HepG2 (cell line): ENCODE results near the gene BET1L. TPM values are rescaled to one million over a fixed set of nuclear protein-coding genes. Genes with fewer than 3 reads are reported as not detected.

Source experiments
- HES4 ChIP-seq: sonication (generic); formaldehyde crosslinking; IDR thresholded peaks from 2 replicates; pipeline ENCODE4 v1.9.0; 2021; ENCODE audit warnings: mild to moderate bottlenecking, missing genetic modification reagents, borderline replicate concordance
- ISX ChIP-seq: sonication (generic); formaldehyde crosslinking; conservative IDR thresholded peaks from 2 replicates; pipeline ENCODE4 v1.5.0; 2020; ENCODE audit warnings: missing genetic modification reagents
- KAT8 ChIP-seq: IDR thresholded peaks from 2 replicates; pipeline ENCODE4 v1.6.1; 2016; ENCODE audit warnings: missing genetic modification reagents, missing compliant biosample characterization
- LCORL ChIP-seq, 2 experiments: fragments of 450-650 bp in 1 of 2; sonication (generic) in 1 of 2; formaldehyde crosslinking in 1 of 2; IDR thresholded peaks; 2 replicates each; pipeline versions ENCODE4 v1.5.0 to v1.6.1; 2017 to 2020; ENCODE audit warnings: antibody characterized with exemption in 1 of 2, missing genetic modification reagents in 1 of 2
- NR2C2 ChIP-seq: sonication (generic); formaldehyde crosslinking; IDR thresholded peaks from 2 replicates; pipeline ENCODE4 v1.4.0; 2020; ENCODE audit warnings: missing genetic modification reagents, mild to moderate bottlenecking, moderate library complexity, borderline replicate concordance
- NRL ChIP-seq: sonication (generic); formaldehyde crosslinking; IDR thresholded peaks from 2 replicates; pipeline ENCODE4 v1.5.0; 2020; ENCODE audit warnings: missing genetic modification reagents, mild to moderate bottlenecking, moderate library complexity, borderline replicate concordance
- PLRG1 ChIP-seq: fragments of 450-650 bp; conservative IDR thresholded peaks from 2 replicates; pipeline ENCODE4 v1.6.1; 2016
- SIN3B ChIP-seq: fragments of 150-350 bp; IDR thresholded peaks from 2 replicates; pipeline ENCODE4 v1.6.1; 2014; ENCODE audit warnings: low read length
- SUZ12 ChIP-seq: fragments of 150-350 bp; IDR thresholded peaks from 2 replicates; pipeline ENCODE4 v1.6.1; 2014; ENCODE audit warnings: low read depth, low read length
- YEATS2 ChIP-seq: sonication (generic); formaldehyde crosslinking; IDR thresholded peaks from 2 replicates; pipeline ENCODE4 v1.4.0; 2020; ENCODE audit warnings: missing genetic modification reagents, borderline replicate concordance
- ZBTB7A ChIP-seq: sonication (generic); formaldehyde crosslinking; IDR thresholded peaks from 2 replicates; pipeline ENCODE4 v1.8.0; 2022; ENCODE audit warnings: mild to moderate bottlenecking, missing genetic modification reagents
- ZNF569 ChIP-seq: sonication (generic); formaldehyde crosslinking; IDR thresholded peaks from 2 replicates; pipeline ENCODE4 v1.5.0; 2020; ENCODE audit warnings: mild to moderate bottlenecking, missing genetic modification reagents, moderate library complexity, borderline replicate concordance
- ZSCAN9 ChIP-seq: IDR thresholded peaks from 2 replicates; pipeline ENCODE4 v1.6.1; 2016; ENCODE audit warnings: borderline replicate concordance
- polyA plus RNA-seq, 8 experiments: library from polyadenylated mRNA; depleted of rRNA in 3 of 8; stranded (reverse) in 7 of 8; unstranded in 1 of 8; fragments of >200 nt; fragmentation: Illumina TruSeq in 4 of 8; extraction: Trizol in 4 of 8; gene quantifications; 2 replicates each; pipeline versions ENCODE4 v1.2.1 to v1.2.3, GENCODE V29; 2011 to 2016; ENCODE audit warnings: low read depth in 4 of 8, missing spikeins in 1 of 8, mixed read lengths in 1 of 8; ENCODE audit not compliant: insufficient read depth in 1 of 8
- total RNA-seq, 5 experiments: library from RNA; depleted of rRNA; stranded (reverse); fragments of >200 nt; fragmentation: Illumina TruSeq; extraction: Trizol; gene quantifications; 2 replicates each; pipeline ENCODE4 v1.2.3, GENCODE V29; 2016; ENCODE audit warnings: low read depth in 1 of 5
- TF ChIP-seq, protein P1 (sequence below), 2 experiments: sonication (generic) in 1 of 2; formaldehyde crosslinking in 1 of 2; IDR thresholded peaks; 2 replicates each; pipeline versions ENCODE4 v1.6.1 to v1.9.0; 2014 to 2022; ENCODE audit warnings: antibody characterized with exemption in 1 of 2, borderline replicate concordance in 1 of 2, inconsistent platforms in 1 of 2, low read depth in 1 of 2, missing genetic modification reagents in 1 of 2
- TF ChIP-seq, protein P2 (sequence below): IDR thresholded peaks from 2 replicates; pipeline ENCODE4 v1.6.1; 2018; ENCODE audit warnings: missing genetic modification reagents, mild to moderate bottlenecking, missing compliant biosample characterization
- TF ChIP-seq, protein P3 (sequence below): sonication (generic); formaldehyde crosslinking; IDR thresholded peaks from 2 replicates; pipeline ENCODE4 v1.4.0; 2020; ENCODE audit warnings: missing genetic modification reagents

Gene BET1L
- total and polyA plus RNA-seq, 2 of the 13 experiments (the other 11 are each of a cell fraction or from before 2014, with no cell fraction given) = 26.2 to 59.6 TPM

DNA sequence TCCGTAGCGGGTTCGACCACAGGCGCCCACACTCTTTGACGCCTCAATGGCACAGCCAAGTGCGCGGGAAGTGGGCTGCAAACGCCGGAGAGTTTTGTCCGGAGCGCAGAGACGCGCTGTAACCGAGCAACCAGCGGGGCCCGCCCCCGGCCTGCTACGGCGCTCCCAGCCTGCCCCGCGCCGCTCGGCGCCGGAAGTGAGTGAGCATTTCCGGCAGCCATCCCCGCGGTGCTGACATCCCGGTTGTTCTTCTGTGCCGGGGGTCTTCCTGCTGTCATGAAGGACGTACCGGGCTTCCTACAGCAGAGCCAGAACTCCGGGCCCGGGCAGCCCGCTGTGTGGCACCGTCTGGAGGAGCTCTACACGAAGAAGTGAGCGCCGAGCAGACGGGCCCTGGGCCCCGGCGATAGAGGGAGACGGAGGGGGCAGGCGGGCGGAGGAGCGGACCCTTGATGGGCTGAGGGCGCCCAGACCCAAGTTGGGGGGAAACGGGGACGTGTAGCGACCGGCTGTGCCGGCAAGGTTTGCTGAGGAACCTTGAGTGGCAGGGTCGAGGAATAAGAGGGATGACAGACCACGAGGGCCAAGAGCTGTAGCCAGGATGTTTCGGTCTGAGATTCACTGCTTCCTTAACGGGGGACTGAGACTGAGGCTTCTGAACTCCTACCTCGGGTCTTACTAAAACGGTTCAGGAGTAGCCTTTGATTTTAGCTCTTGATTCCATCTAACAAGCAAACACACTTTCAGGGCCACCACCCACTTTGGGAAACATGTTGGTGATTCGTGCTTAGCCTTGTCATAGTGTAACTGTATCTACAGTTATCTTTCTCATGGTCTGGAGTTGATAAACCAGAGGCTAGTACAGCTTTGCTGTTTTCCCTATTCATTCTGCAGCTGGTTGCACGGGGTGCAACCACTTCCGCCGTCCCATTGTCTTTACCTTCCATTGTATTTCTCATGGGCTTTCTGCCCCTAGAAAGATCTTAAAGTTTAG is 29.9 kb upstream of the BET1L start, which contains the start of gene PSMD13 (continued):
- TF ChIP-seq SUZ12 = peak; percentile 54; the same call in 1 of the 2 replicates
- no peak for TF ChIP-seq ZBTB7A (CRISPR knock-in tag)
- TF ChIP-seq YEATS2 (CRISPR knock-in tag) = peak; percentile 88
- no peak for TF ChIP-seq PLRG1
- TF ChIP-seq ISX = no peak
- TF ChIP-seq, protein P1, sequence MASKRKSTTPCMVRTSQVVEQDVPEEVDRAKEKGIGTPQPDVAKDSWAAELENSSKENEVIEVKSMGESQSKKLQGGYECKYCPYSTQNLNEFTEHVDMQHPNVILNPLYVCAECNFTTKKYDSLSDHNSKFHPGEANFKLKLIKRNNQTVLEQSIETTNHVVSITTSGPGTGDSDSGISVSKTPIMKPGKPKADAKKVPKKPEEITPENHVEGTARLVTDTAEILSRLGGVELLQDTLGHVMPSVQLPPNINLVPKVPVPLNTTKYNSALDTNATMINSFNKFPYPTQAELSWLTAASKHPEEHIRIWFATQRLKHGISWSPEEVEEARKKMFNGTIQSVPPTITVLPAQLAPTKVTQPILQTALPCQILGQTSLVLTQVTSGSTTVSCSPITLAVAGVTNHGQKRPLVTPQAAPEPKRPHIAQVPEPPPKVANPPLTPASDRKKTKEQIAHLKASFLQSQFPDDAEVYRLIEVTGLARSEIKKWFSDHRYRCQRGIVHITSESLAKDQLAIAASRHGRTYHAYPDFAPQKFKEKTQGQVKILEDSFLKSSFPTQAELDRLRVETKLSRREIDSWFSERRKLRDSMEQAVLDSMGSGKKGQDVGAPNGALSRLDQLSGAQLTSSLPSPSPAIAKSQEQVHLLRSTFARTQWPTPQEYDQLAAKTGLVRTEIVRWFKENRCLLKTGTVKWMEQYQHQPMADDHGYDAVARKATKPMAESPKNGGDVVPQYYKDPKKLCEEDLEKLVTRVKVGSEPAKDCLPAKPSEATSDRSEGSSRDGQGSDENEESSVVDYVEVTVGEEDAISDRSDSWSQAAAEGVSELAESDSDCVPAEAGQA (IDR thresholded peaks at IDR 0.05; ENCODE audit: low read depth) = 0 out of 2 replicates have a peak, but pooled peaks have one; percentile 54
- TF ChIP-seq, protein P1 (CRISPR knock-in tag; IDR thresholded peaks at IDR 0.05; ENCODE audit: borderline replicate concordance) = 0 out of 2 replicates have a peak, but pooled peaks have one; percentile 74
- TF ChIP-seq KAT8 (CRISPR knock-in tag) = peak; percentile 96
- TF ChIP-seq, protein P2, sequence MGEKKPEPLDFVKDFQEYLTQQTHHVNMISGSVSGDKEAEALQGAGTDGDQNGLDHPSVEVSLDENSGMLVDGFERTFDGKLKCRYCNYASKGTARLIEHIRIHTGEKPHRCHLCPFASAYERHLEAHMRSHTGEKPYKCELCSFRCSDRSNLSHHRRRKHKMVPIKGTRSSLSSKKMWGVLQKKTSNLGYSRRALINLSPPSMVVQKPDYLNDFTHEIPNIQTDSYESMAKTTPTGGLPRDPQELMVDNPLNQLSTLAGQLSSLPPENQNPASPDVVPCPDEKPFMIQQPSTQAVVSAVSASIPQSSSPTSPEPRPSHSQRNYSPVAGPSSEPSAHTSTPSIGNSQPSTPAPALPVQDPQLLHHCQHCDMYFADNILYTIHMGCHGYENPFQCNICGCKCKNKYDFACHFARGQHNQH (CRISPR knock-in tag) = peak; percentile 73; the same call in 1 of the 2 replicates
- peak; percentile 65 for TF ChIP-seq SIN3B
- TF ChIP-seq, protein P3, sequence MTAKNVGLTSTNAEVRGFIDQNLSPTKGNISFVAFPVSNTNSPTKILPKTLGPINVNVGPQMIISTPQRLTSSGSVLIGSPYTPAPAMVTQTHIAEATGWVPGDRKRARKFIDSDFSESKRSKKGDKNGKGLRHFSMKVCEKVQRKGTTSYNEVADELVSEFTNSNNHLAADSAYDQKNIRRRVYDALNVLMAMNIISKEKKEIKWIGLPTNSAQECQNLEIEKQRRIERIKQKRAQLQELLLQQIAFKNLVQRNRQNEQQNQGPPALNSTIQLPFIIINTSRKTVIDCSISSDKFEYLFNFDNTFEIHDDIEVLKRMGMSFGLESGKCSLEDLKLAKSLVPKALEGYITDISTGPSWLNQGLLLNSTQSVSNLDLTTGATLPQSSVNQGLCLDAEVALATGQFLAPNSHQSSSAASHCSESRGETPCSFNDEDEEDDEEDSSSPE (CRISPR knock-in tag) = peak; percentile 56
- no peak for TF ChIP-seq ZNF569
- TF ChIP-seq NR2C2 (CRISPR knock-in tag) = peak; percentile 88
- TF ChIP-seq HES4 (CRISPR knock-in tag) = no peak
- TF ChIP-seq NRL (CRISPR knock-in tag) = peak; percentile 81; the same call in 1 of the 2 replicates
- no peak for TF ChIP-seq LCORL (IDR thresholded peaks at IDR 0.05)
- peak; percentile 15; the same call in 1 of the 2 replicates for TF ChIP-seq LCORL (CRISPR knock-in tag; IDR thresholded peaks at IDR 0.05)
- TF ChIP-seq ZSCAN9 (CRISPR knock-in tag) = peak; percentile 31; the same call in 1 of the 2 replicates
